Measurements from ENCODE around the gene NRP2.

DNA sequence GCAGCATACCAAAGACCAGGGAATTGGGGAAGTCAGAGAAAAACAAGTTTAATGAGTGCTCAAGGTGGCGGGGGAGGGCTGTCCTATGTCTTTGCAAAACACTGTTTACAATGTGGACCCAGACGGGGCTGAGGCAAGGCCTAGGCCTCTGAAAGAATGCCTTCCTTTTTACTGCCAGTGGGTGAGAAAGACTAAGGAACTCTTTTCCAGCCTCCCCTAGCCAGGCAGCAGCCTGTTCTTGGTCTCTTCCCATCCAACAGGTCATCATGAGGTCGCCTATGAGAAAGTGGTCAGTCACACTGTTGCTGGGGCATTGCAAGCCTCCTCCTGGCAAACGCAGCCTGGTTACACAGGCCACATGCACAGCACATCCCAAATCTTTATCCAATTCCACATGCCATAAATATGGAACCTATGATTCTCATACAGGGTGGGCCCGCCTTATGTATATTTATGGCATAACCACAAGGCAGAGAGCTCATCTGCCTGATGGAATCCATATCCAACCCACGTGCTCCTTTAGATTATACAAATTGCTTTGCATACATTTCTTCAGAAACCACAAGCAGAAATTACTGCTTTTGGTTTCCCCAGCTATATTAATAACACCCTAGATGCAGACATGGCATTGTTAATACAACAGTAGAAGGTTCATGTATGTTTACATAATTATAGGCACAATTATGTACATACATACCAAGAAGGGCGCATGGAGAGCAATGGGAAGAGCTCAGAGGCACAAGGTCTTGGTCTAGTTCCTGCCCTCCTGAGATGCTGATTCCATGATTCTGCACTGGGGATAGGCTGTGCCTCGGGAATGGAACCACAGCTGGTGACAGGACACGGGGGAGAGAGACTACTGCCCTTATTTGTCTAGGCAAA is 48.6 kb downstream of the NRP2 start:
- no peak for TF ChIP-seq CTCF (conservative IDR thresholded peaks at IDR 0.05)
- no peak for TF ChIP-seq EZH2 (IDR thresholded peaks at IDR 0.05; ENCODE audit: low read depth)

All from PC-9 (cell line).